Endothelial cell of umbilical vein (primary cell): Measurements from ENCODE around the gene LRP1-AS. TPM values are rescaled to one million over a fixed set of nuclear protein-coding genes. Genes with fewer than 3 reads are reported as not detected.

ENCODE experiments used
- BruUV-seq: library from RNA; stranded (reverse); fragments of 400-500 nt; replicated peaks from 2 replicates; lab custom pipeline; 2021; lab: Mats Ljungman, UMichigan
- CTCF ChIA-PET: fragments of 300-600, 350-600 bp; sonication (Branson Sonifier 250); formaldehyde crosslinking; loops from one replicate; lab custom pipeline; 2021; ENCODE audit warnings: antibody characterized with exemption, inconsistent platforms; lab: Charles Lee
- POLR2A ChIA-PET: fragments of 300-600, 350-600 bp; sonication (Branson Sonifier 250); formaldehyde crosslinking; loops from one replicate; lab custom pipeline; 2021; ENCODE audit warnings: antibody characterized with exemption, inconsistent platforms; lab: Charles Lee
- DNase-seq: peaks from one replicate; pipeline ENCODE4 v3.0.0-alpha.2; 2011; ENCODE audit warnings: low read depth, low spot score
- FAIRE-seq: peaks from 2 replicates; lab custom pipeline; 2011; peaks lifted over from hg19 to GRCh38; lab: Jason Lieb, UNC
- H2AFZ ChIP-seq: 2 replicates; pipeline ENCODE4 v1.6.0; 2012; ENCODE audit warnings: low read depth, low read length, control low read depth, inconsistent platforms
- H3K27ac ChIP-seq: 2 replicates; pipeline ENCODE4 v1.5.1; 2011; ENCODE audit warnings: low read depth, mild to moderate bottlenecking, control low read depth, low read length, moderate library complexity; ENCODE audit not compliant: insufficient read depth
- H3K27me3 ChIP-seq, 2 experiments: 2 replicates each; pipeline versions ENCODE4 v1.6.0 to v1.6.1; 2011; ENCODE audit warnings: low read length in 2 of 2, mixed read lengths in 1 of 2; ENCODE audit not compliant: control insufficient read depth in 2 of 2, insufficient read depth in 2 of 2
- H3K36me3 ChIP-seq, 2 experiments: 2 replicates in 1 of 2; 3 replicates in 1 of 2; pipeline ENCODE4 v1.5.1; 2011; ENCODE audit warnings: low read length in 2 of 2, mild to moderate bottlenecking in 1 of 2, moderate library complexity in 1 of 2; ENCODE audit not compliant: control insufficient read depth in 2 of 2, insufficient read depth in 2 of 2; ENCODE audit errors: extremely low read depth in 1 of 2
- H3K4me1 ChIP-seq: 3 replicates; pipeline ENCODE4 v1.5.1; 2011; ENCODE audit warnings: mild to moderate bottlenecking, low read length; ENCODE audit not compliant: control insufficient read depth, insufficient read depth; ENCODE audit errors: extremely low read depth
- H3K4me2 ChIP-seq: 2 replicates; pipeline ENCODE4 v1.6.1; 2011; ENCODE audit warnings: low read length, control low read depth, mixed read lengths; ENCODE audit not compliant: insufficient read depth
- H3K4me3 ChIP-seq, 3 experiments: fragments of 200-600 bp in 1 of 3; sonication (generic), shearing (Covaris generic) in 1 of 3; replicated peaks in 1 of 3; 2 replicates each; pipeline ENCODE4 v1.5.1; 2011 to 2016; ENCODE audit warnings: control low read depth in 3 of 3, low read length in 3 of 3, mild to moderate bottlenecking in 2 of 3, inconsistent platforms in 1 of 3, low read depth in 1 of 3, moderate library complexity in 1 of 3; ENCODE audit not compliant: insufficient read depth in 1 of 3
- H3K79me2 ChIP-seq: 2 replicates; pipeline ENCODE4 v1.6.0; 2012; ENCODE audit warnings: low read length, inconsistent platforms; ENCODE audit not compliant: control insufficient read depth, insufficient read depth
- H3K9ac ChIP-seq: replicated peaks from 2 replicates; pipeline ENCODE3; 2011; ENCODE audit warnings: low read length, control low read depth; ENCODE audit not compliant: insufficient read depth; ENCODE audit errors: extremely low read depth
- H3K9me1 ChIP-seq: replicated peaks from 3 replicates; pipeline ENCODE4 v1.6.0; 2011; ENCODE audit warnings: mild to moderate bottlenecking, low read length; ENCODE audit not compliant: control insufficient read depth, insufficient read depth; ENCODE audit errors: extremely low read depth
- H3K9me3 ChIP-seq: replicated peaks from 2 replicates; pipeline ENCODE4 v1.5.1; 2012; ENCODE audit warnings: low read length, inconsistent platforms; ENCODE audit not compliant: control insufficient read depth, insufficient read depth
- H4K20me1 ChIP-seq: replicated peaks from 2 replicates; pipeline ENCODE3; 2011; ENCODE audit warnings: mild to moderate bottlenecking, low read length; ENCODE audit not compliant: control insufficient read depth, insufficient read depth; ENCODE audit errors: extremely low read depth
- EZH2 ChIP-seq: IDR thresholded peaks from 2 replicates; pipeline ENCODE4 v1.6.1; 2012; ENCODE audit warnings: borderline replicate concordance, low read depth, mild to moderate bottlenecking, moderate library complexity, low read length, inconsistent platforms; ENCODE audit not compliant: severe bottlenecking
- FOS ChIP-seq: IDR thresholded peaks from 2 replicates; pipeline ENCODE4 v1.6.1; 2011; ENCODE audit warnings: mild to moderate bottlenecking, low read length, moderate library complexity, borderline replicate concordance; ENCODE audit not compliant: insufficient read depth
- GATA2 ChIP-seq: IDR thresholded peaks from 2 replicates; pipeline ENCODE4 v1.7.0; 2011; ENCODE audit warnings: low read depth, mild to moderate bottlenecking, moderate library complexity, mixed read lengths, low read length; ENCODE audit not compliant: insufficient read length, insufficient read depth
- JUN ChIP-seq: IDR thresholded peaks from 2 replicates; pipeline ENCODE4 v1.6.1; 2011; ENCODE audit warnings: borderline replicate concordance, low read depth; ENCODE audit not compliant: insufficient read length, insufficient read depth
- MYC ChIP-seq: IDR thresholded peaks from one replicate; pipeline ENCODE4 v1.6.1; 2011; ENCODE audit warnings: mild to moderate bottlenecking, low read depth, low read length
- POLR2A ChIP-seq: IDR thresholded peaks from 2 replicates; pipeline ENCODE4 v1.6.1; 2012; ENCODE audit warnings: low read depth, mild to moderate bottlenecking, control low read depth, low read length
- POLR2AphosphoS5 ChIP-seq: IDR thresholded peaks from 2 replicates; pipeline ENCODE4 v1.6.1; 2012; ENCODE audit warnings: low read depth, mild to moderate bottlenecking, control low read depth, low read length, moderate library complexity; ENCODE audit not compliant: insufficient read depth
- dilution Hi-C: fragments of 300-500 bp; cut with MboI; formaldehyde crosslinking; loops from one replicate; pipeline ENCODE4 v1.15.0; 2019; ENCODE audit warnings: low sequenced_read_pairs; ENCODE audit not compliant: extremely low pct_ligation_motif_present
- intact Hi-C: fragments of 100-400 bp; cut with micrococcal nuclease; formaldehyde crosslinking; loops from one replicate; pipeline ENCODE4 v1.10.0; 2022
- polyA plus RNA-seq, 4 experiments: library from polyadenylated mRNA; depleted of rRNA in 3 of 4; stranded (reverse) in 3 of 4; unstranded in 1 of 4; fragments of >200 nt; gene quantifications; 2 replicates each; pipeline versions ENCODE4 v1.2.1 to v1.2.3, GENCODE V29; 2011 to 2012; ENCODE audit warnings: missing spikeins in 1 of 4
- total RNA-seq: library from RNA; stranded (reverse); gene quantifications from 2 replicates; pipeline ENCODE4 v1.2.3, GENCODE V29; 2021
- TF ChIP-seq, protein P1 (sequence below), 2 donors: IDR thresholded peaks; 1 replicate in 1 of 2; 2 replicates in 1 of 2; pipeline ENCODE4 v1.5.1; 2011; ENCODE audit warnings: low read length in 2 of 2, mild to moderate bottlenecking in 2 of 2, moderate library complexity in 2 of 2, control low read depth in 1 of 2, inconsistent platforms in 1 of 2, low read depth in 1 of 2; ENCODE audit not compliant: insufficient read depth in 1 of 2; ENCODE audit errors: extremely low read depth in 1 of 2
- TF ChIP-seq, protein P2 (sequence below): IDR thresholded peaks from 2 replicates; pipeline ENCODE4 v1.6.1; 2011; ENCODE audit not compliant: insufficient read depth, insufficient read length

The LRP1-AS gene
- total and polyA plus RNA-seq, 2 donors (not counting 3 experiments of a cell fraction or from before 2014, with no cell fraction given), result not detected

DNA sequence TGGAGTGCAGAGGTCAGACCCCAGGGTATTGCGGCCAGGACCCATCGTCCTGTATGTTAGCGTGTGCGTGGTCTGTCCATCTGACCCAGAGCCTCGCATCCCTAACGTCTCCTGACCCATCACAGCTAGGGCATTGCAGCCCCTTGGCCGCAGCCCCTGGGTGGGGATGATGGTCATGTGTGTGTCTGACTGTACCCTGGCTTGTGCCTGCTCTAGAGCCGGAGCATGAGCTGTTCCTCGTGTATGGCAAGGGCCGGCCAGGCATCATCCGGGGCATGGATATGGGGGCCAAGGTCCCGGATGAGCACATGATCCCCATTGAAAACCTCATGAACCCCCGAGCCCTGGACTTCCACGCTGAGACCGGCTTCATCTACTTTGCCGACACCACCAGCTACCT, 10.8 kb upstream of the LRP1-AS start:
- POLR2A ChIA-PET, result no interaction called here

More for the DNA sequence above, 10.8 kb upstream of the LRP1-AS start:
- Histone ChIP-seq H3K4me1 (no peaks in the 10 kb centered on the region), H3K36me3 (no peaks in the 10 kb centered on the region), H3K4me2 (no peak overlapping the region), H3K27me3 (no peaks in the 10 kb centered on the region), H2AFZ (no peak overlapping the region), H3K4me3 (no peak overlapping the region), H3K27ac (no peak overlapping the region), H4K20me1 (no peaks in the 10 kb centered on the region), H3K79me2 (no peaks in the 10 kb centered on the region), H3K9me1 (no peaks in the 10 kb centered on the region), H3K9me3 (no peaks in the 10 kb centered on the region), H3K9ac (no peak overlapping the region)
- no TSS peak for BruUV-seq
- FAIRE-seq (no peak), DNase-seq (no peak)
- CTCF ChIA-PET, result interaction anchor here (0.9 to 1.1 kb wide), 4 partner anchors 15 to 18 kb away, joined by 3 to 4 read pairs (median 4); no protein-coding TSS in a partner anchor
- dilution Hi-C loops, result no loop called here
- TF ChIP-seq POLR2A (no peak), GATA2 (no peak), FOS (no peak), JUN (no peak), POLR2AphosphoS5 (no peak), MYC (no peak), EZH2 (no peak)
- TF ChIP-seq, protein P1, sequence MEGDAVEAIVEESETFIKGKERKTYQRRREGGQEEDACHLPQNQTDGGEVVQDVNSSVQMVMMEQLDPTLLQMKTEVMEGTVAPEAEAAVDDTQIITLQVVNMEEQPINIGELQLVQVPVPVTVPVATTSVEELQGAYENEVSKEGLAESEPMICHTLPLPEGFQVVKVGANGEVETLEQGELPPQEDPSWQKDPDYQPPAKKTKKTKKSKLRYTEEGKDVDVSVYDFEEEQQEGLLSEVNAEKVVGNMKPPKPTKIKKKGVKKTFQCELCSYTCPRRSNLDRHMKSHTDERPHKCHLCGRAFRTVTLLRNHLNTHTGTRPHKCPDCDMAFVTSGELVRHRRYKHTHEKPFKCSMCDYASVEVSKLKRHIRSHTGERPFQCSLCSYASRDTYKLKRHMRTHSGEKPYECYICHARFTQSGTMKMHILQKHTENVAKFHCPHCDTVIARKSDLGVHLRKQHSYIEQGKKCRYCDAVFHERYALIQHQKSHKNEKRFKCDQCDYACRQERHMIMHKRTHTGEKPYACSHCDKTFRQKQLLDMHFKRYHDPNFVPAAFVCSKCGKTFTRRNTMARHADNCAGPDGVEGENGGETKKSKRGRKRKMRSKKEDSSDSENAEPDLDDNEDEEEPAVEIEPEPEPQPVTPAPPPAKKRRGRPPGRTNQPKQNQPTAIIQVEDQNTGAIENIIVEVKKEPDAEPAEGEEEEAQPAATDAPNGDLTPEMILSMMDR (IDR thresholded peaks at IDR 0.05; ENCODE audit: extremely low read depth in 1 of 2, insufficient read depth in 1 of 2, low read depth in 1 of 2, low read length in 2 of 2), result no peak
- TF ChIP-seq, protein P2, sequence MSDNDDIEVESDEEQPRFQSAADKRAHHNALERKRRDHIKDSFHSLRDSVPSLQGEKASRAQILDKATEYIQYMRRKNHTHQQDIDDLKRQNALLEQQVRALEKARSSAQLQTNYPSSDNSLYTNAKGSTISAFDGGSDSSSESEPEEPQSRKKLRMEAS, result no peak
- intact Hi-C loops, result no loop called here
